SK-N-SH (cell line): ENCODE data around the gene KLHL17. TPM values are rescaled to one million over a fixed set of nuclear protein-coding genes. Genes with fewer than 3 reads are reported as not detected.

Experiments
- CTCF ChIA-PET: fragments of 300-600, 350-600 bp; formaldehyde crosslinking; extraction: SDS; loops from one replicate; lab custom pipeline; 2021; lab: Yijun Ruan, JAX
- POLR2A ChIA-PET: fragments of 350-600 bp; sonication (Branson Sonifier 250); formaldehyde crosslinking; extraction: SDS; loops from one replicate; lab custom pipeline; 2020; ENCODE audit warnings: antibody characterized with exemption, inconsistent platforms; lab: Yijun Ruan, JAX
- DNase-seq: peaks from one replicate; pipeline ENCODE4 v3.0.0; 2012
- H2AFZ ChIP-seq: fragments of 200-600 bp; sonication (generic); 2 replicates; pipeline ENCODE4 v1.8.1; 2016; ENCODE audit warnings: antibody characterized with exemption, mild to moderate bottlenecking, low read depth
- H3F3A ChIP-seq: fragments of 200-600 bp; sonication (generic); replicated peaks from 2 replicates; pipeline ENCODE3; 2016; ENCODE audit warnings: antibody characterized with exemption, mild to moderate bottlenecking; ENCODE audit not compliant: insufficient read depth
- H3K27ac ChIP-seq, 2 experiments: fragments of 200-500 bp in 1 of 2; fragments of 200-600 bp in 1 of 2; sonication (Bioruptor generic) in 1 of 2; sonication (generic), shearing (Covaris generic) in 1 of 2; 2 replicates each; pipeline versions ENCODE4 v1.5.1 to v1.6.1; 2014 to 2016; ENCODE audit warnings: low read depth in 2 of 2, inconsistent platforms in 1 of 2, low read length in 1 of 2, mild to moderate bottlenecking in 1 of 2, mixed read lengths in 1 of 2
- H3K27me3 ChIP-seq: fragments of 200-600 bp; sonication (generic), shearing (Covaris generic); 2 replicates; pipeline ENCODE4 v1.6.1; 2016; ENCODE audit warnings: mixed run types; ENCODE audit not compliant: insufficient read depth
- H3K36me3 ChIP-seq, 2 experiments: fragments of 200-500 bp in 1 of 2; fragments of 200-600 bp in 1 of 2; sonication (Bioruptor generic) in 1 of 2; sonication (generic) in 1 of 2; replicated peaks in 1 of 2; 2 replicates each; pipeline versions ENCODE3 to v1.5.1; 2014 to 2016; ENCODE audit warnings: low read length in 1 of 2, mild to moderate bottlenecking in 1 of 2; ENCODE audit not compliant: insufficient read depth in 2 of 2, control insufficient read depth in 1 of 2
- H3K4me1 ChIP-seq, 2 experiments: fragments of 200-500 bp in 1 of 2; fragments of 200-600 bp in 1 of 2; sonication (Bioruptor generic) in 1 of 2; sonication (generic), shearing (Covaris generic) in 1 of 2; 2 replicates each; pipeline versions ENCODE4 v1.5.1 to v1.6.1; 2014 to 2016; ENCODE audit warnings: low read depth in 1 of 2, low read length in 1 of 2, mixed run types in 1 of 2; ENCODE audit not compliant: insufficient read depth in 2 of 2, control insufficient read depth in 1 of 2
- H3K4me2 ChIP-seq: fragments of 200-600 bp; sonication (generic), shearing (Covaris generic); 2 replicates; pipeline ENCODE4 v1.6.1; 2017; ENCODE audit warnings: mixed run types
- H3K4me3 ChIP-seq, 2 experiments: fragments of 200-500 bp in 1 of 2; fragments of 200-600 bp in 1 of 2; sonication (Bioruptor generic) in 1 of 2; sonication (generic), shearing (Covaris generic) in 1 of 2; 2 replicates each; pipeline versions ENCODE4 v1.5.1 to v1.8.1; 2014 to 2016; ENCODE audit warnings: low read depth in 2 of 2, inconsistent platforms in 1 of 2, low read length in 1 of 2, mild to moderate bottlenecking in 1 of 2, mixed read lengths in 1 of 2, moderate library complexity in 1 of 2
- H3K79me2 ChIP-seq: fragments of 200-600 bp; sonication (generic); 2 replicates; pipeline ENCODE4 v1.8.1; 2017; ENCODE audit warnings: mild to moderate bottlenecking; ENCODE audit not compliant: insufficient read depth
- H3K9ac ChIP-seq: fragments of 200-600 bp; sonication (generic); 2 replicates; pipeline ENCODE4 v1.6.1; 2017; ENCODE audit warnings: mixed run types
- H3K9me2 ChIP-seq: fragments of 200-600 bp; sonication (generic); 2 replicates; pipeline ENCODE4 v1.6.1; 2017; ENCODE audit warnings: mixed run types
- H3K9me3 ChIP-seq: fragments of 200-600 bp; sonication (generic); 2 replicates; pipeline ENCODE4 v1.6.1; 2017; ENCODE audit warnings: mixed run types, mild to moderate bottlenecking, moderate library complexity
- H4K20me1 ChIP-seq: fragments of 200-600 bp; sonication (generic); 2 replicates; pipeline ENCODE4 v1.6.1; 2017; ENCODE audit warnings: mild to moderate bottlenecking, mixed run types; ENCODE audit not compliant: insufficient read depth
- CHD2 ChIP-seq: fragments of 150-350 bp; IDR thresholded peaks from 2 replicates; pipeline ENCODE4 v1.6.1; 2018; ENCODE audit warnings: low read length; ENCODE audit not compliant: partially characterized antibody
- FOXJ3 ChIP-seq: sonication (generic); formaldehyde crosslinking; IDR thresholded peaks from 2 replicates; pipeline ENCODE4 v1.5.1; 2020; ENCODE audit warnings: mild to moderate bottlenecking, missing genetic modification reagents
- NRF1 ChIP-seq: IDR thresholded peaks from 2 replicates; pipeline ENCODE4 v1.6.1; 2012; ENCODE audit warnings: low read depth, mild to moderate bottlenecking, low read length
- POLR2AphosphoS5 ChIP-seq: IDR thresholded peaks from 2 replicates; pipeline ENCODE4 v1.6.1; 2012; ENCODE audit warnings: low read depth, low read length
- RFX5 ChIP-seq: IDR thresholded peaks from 2 replicates; pipeline ENCODE4 v1.6.1; 2012; ENCODE audit warnings: mild to moderate bottlenecking, improper control_type of control experiment, low read length
- SIN3A ChIP-seq: IDR thresholded peaks from 2 replicates; pipeline ENCODE4 v1.6.1; 2012; ENCODE audit warnings: low read depth, mild to moderate bottlenecking, low read length, moderate library complexity, borderline replicate concordance
- SMC3 ChIP-seq: IDR thresholded peaks from 2 replicates; pipeline ENCODE4 v1.6.1; 2012; ENCODE audit warnings: low read depth, low read length, improper control_type of control experiment
- YY1 ChIP-seq: IDR thresholded peaks from 2 replicates; pipeline ENCODE4 v1.4.0; 2012; ENCODE audit warnings: low read depth, mild to moderate bottlenecking
- WGBS: methylation state at CpG from one replicate; pipeline ENCODE4 v1.1.6; 2017; ENCODE audit warnings: low lambda C conversion rate; 5-methylcytosine and 5-hydroxymethylcytosine counted together
- polyA plus RNA-seq, 3 experiments: library from polyadenylated mRNA; depleted of rRNA; stranded (reverse); fragments of >200 nt; gene quantifications; 2 replicates each; pipeline ENCODE4 v1.2.3, GENCODE V29; 2012
- TF ChIP-seq, protein P1 (sequence below): IDR thresholded peaks from 2 replicates; pipeline ENCODE4 v1.4.0; 2012; ENCODE audit warnings: low read depth
- TF ChIP-seq, protein P2 (sequence below): IDR thresholded peaks from 2 replicates; pipeline ENCODE4 v1.4.0; 2012; ENCODE audit warnings: low read depth, borderline replicate concordance
- TF ChIP-seq, protein P3 (sequence below): IDR thresholded peaks from 2 replicates; pipeline ENCODE4; 2012

Gene KLHL17
- polyA plus RNA-seq, 1 of the 3 experiments (the other 2 are of a cell fraction), result 27.3 TPM

DNA sequence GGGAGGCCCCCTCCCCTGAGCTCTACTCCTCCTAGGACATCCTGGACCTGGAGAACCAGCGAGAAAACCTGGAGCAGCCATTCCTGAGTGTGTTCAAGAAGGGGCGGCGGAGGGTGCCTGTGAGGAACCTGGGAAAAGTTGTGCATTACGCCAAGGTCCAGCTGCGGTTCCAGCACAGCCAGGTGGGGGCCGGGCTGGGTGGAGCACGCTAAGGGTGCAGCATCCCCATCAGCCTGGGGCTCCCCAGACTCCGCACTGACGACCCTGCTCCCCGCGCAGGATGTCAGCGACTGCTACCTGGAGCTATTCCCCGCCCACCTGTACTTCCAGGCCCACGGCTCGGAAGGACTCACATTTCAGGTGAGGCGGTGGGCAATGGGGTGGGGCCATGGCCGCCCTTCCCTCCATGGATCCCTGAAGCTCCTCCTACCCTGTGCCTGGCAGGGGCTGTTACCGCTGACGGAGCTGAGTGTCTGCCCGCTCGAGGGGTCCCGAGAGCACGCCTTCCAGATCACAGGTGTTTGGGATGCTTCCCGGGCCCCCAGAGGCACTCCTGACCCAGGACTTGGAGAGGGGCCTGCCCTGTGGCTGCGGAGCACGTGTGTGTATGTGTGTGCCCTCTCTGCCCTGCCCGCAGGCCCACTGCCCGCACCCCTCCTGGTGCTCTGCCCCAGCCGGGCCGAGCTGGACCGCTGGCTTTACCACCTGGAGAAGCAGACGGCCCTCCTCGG is 10.0 kb downstream of the KLHL17 start:
- H3F3A ChIP-seq, result no peaks in the 10 kb centered on the region
- no peak overlapping the region for H3K27ac ChIP-seq
- H3K4me2 ChIP-seq, result no peak overlapping the region
- H3K36me3 ChIP-seq, result no peaks in the 10 kb centered on the region
- H3K4me1 ChIP-seq, result peaks cover 0 to 1% of the 10 kb centered on the region in 2 experiments; a peak in 1 of 4 replicates
- no peaks in the 10 kb centered on the region for H3K9me2 ChIP-seq
- H3K9me3 ChIP-seq, result no peaks in the 10 kb centered on the region
- no peak for TF ChIP-seq SMC3
- TF ChIP-seq YY1, result no peak
- TF ChIP-seq NRF1, result no peak
- no peak for TF ChIP-seq RFX5
- TF ChIP-seq POLR2AphosphoS5, result no peak
- TF ChIP-seq, protein P1, sequence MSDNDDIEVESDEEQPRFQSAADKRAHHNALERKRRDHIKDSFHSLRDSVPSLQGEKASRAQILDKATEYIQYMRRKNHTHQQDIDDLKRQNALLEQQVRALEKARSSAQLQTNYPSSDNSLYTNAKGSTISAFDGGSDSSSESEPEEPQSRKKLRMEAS, result no peak
- TF ChIP-seq SIN3A, result no peak
- TF ChIP-seq CHD2, result no peak
- TF ChIP-seq, protein P2, sequence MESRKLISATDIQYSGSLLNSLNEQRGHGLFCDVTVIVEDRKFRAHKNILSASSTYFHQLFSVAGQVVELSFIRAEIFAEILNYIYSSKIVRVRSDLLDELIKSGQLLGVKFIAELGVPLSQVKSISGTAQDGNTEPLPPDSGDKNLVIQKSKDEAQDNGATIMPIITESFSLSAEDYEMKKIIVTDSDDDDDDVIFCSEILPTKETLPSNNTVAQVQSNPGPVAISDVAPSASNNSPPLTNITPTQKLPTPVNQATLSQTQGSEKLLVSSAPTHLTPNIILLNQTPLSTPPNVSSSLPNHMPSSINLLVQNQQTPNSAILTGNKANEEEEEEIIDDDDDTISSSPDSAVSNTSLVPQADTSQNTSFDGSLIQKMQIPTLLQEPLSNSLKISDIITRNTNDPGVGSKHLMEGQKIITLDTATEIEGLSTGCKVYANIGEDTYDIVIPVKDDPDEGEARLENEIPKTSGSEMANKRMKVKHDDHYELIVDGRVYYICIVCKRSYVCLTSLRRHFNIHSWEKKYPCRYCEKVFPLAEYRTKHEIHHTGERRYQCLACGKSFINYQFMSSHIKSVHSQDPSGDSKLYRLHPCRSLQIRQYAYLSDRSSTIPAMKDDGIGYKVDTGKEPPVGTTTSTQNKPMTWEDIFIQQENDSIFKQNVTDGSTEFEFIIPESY, result no peak
- TF ChIP-seq, protein P3, sequence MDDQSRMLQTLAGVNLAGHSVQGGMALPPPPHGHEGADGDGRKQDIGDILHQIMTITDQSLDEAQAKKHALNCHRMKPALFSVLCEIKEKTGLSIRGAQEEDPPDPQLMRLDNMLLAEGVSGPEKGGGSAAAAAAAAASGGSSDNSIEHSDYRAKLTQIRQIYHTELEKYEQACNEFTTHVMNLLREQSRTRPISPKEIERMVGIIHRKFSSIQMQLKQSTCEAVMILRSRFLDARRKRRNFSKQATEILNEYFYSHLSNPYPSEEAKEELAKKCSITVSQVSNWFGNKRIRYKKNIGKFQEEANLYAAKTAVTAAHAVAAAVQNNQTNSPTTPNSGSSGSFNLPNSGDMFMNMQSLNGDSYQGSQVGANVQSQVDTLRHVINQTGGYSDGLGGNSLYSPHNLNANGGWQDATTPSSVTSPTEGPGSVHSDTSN, result no peak
- TF ChIP-seq FOXJ3 (CRISPR knock-in tag), result no peak
- TF ChIP-seq, all 33 proteins: peak for 0
- Histone ChIP-seq H3K4me3 (no peak overlapping the region), H3K79me2 (no peaks in the 10 kb centered on the region), H3K27me3 (no peaks in the 10 kb centered on the region), H4K20me1 (no peaks in the 10 kb centered on the region), H2AFZ (no peak overlapping the region), H3K9ac (no peak overlapping the region)
- POLR2A ChIA-PET, result interaction anchor here (0.6 to 1.0 kb wide), 2 partner anchors 11 to 66 kb away, joined by 4 read pairs; partner anchors contain the start of gene NOC2L
- 40% methylated on average over 1 of the region's 33 CpGs for WGBS
- DNase-seq, result no peak
- CTCF ChIA-PET, result interaction anchor here (0.9 to 1.8 kb wide), 6 partner anchors 11 to 101 kb away, joined by 3 to 5 read pairs (median 4); partner anchors contain the start of gene NOC2L
